HG03378 (cell line): Measurements from ENCODE around the gene IQGAP2.

Experiments used
- ATAC-seq: cut with Tn5 transposase; IDR thresholded peaks from one replicate; pipeline ENCODE4 v1.9.1; 2021; ENCODE audit warnings: mild to moderate bottlenecking, moderate library complexity; ENCODE audit not compliant: unreplicated experiment

IQGAP2 gene

DNA sequence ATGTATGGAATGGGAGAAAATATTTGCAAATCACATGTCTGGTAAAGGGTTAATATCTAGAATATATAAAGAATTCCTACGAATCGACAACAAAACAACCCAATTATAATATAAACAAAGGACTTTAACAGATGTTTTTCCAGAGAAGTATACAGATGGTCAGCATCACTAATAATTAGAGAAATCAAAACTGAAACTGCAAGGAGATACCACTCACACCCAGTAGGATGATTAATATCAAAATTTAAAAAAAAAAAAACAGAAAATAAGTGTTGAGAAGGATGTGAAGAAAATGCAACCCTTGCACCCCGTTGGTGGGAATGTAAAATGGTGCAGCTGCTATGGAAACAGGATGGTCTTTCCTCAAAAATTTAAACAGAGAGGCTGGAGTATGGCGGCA is 278.2 kb downstream of the IQGAP2 start:
- ATAC-seq, result no peak

DNA sequence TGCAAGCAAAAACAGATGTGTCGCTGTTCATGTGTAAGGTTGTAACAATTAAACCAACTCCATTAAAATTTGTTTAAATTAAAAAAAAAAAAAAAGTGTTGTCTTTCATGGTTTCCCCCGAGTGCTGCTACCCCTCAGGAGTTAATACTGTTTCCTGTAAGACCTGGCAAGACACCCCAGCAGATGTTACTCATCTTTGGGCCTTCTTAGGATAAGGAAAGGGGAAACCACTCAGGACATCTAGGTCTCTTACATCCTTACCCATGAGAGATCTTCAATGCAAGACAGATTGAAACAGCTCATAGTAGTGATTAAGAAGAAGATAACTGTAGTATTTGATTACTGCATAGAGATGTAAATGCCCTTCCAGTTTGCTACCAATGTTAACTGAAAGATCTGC is 279.3 kb downstream of the IQGAP2 start:
- no peak for ATAC-seq

DNA sequence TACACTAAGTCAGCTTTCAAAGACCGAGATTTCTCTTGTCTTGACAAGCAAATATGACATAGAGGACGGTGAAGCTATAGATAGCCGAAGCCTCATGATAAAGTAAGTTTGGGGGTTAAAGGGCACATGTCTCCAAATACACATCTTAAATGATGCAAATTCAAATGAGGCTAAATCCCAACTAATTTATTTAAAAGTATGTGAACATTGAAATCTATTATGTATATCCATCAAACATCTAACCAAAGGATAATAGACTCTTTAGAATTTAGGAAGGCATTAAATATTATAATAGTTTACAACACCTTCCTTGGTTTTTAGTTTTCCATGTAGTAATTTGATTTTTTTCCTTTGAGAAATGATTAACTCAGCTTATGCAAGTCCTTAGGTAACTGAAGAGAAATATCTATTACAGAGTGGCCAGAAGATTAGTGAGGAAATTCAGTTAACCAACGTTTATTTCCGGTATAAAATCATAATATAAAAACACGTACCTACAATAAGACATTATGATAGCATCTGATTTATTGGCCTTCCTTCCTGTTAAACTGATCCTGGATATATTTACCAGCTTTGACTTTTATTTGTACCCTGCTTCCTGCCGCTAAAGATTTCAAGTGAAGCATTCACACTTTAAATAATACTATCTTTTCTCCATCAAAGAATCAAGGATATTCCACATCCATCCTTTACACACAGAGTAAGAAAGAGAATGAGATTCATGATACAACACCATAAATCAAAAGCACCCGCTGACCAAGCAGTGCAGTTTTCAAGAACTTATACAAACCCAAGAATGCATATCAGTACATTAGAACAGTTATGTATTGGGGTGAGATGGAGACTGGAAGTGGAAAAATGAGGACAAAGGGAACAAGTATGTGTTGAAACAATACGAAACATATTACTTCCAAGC is 281.0 kb downstream of the IQGAP2 start:
- ATAC-seq, result no peak

DNA sequence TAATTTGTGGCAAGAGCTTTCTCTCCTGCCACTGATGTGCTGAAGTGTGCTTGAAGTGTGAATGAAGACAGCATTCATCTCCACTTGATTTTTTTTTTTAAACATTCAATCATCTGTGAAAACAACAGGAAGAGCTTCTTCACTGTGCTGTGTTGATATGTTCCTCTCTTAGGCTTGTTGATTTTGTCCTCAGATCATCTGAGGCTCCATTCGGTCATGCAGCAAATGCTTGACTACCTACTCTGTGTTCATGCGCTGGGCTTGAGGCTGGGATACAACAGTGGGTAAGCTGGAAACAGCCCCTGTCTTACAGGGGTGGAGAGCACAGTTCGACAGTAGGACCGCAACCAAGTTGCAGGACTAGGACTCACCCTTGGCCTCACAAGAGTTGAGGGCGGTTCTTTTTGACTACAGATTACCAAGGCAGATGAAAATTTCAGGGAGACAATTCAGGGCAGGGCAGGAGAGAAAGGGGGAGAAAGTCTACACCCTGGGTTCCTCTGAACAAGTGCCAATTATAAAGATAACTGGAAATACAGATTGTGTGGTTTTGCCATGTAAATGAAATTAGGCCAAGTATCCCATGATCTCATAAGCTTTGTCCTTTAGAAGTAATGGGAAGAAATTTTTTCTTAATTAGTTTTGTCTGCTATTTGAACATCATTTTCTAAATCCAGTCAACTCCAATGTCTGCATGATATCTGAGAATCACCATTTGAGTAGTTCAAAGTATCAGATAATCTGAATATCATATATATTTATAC is 281.9 kb downstream of the IQGAP2 start:
- ATAC-seq, result no peak

DNA sequence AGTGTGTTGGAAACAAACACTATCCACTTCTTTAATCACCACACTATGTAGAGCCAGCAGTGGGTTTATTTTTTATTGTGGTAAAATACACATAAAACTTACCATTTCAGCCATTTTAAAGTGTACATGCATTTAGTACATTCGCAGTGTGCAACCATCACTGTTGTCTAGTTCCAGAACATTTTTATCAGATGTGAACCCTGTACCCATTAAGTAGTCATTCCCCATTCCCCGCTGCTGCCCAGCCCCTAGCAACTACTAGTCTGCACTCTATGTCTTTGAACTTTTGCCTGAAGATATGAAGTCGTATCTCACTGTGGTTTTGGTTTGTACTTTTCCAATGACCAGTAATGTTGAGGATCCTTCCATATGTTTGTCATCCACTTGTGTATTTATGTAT is 282.6 kb downstream of the IQGAP2 start:
- ATAC-seq, result no peak

DNA sequence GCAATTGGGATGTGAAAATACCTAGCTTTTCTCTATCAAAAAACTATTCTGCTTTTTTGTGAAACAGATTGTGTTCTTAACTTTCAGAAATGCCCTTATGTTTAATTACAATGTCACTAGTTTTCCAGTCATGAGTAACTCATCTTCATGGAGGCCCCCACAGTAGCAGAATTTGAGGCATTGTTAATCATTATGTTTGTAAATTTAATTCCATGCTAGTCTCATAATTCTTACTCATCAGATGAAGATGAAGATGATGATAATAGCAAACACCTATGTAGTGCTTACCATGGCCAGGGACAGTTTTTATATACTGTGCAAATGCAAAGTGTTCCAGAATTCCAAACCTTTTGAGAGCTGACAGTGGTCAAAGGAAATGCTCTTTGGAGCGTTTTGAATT is 285.1 kb downstream of the IQGAP2 start:
- no peak for ATAC-seq

DNA sequence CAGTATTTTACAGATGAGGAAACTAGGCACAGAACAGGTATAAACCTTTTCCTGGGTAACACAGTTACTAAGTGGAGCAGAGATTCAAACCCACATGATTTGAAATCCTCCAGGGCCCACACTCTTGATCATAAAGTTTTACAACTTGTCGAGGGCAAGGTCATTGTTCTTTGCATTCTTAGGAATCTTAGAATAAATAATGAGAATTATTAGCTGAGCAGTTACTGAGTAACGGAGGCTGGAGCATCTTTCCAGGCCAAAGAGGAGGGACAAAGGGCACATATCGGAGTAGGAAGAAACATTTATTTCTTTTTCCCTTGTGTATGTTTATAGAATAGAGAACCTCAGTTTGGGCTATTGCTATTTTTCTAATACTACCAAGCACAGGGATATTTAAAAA is 285.8 kb downstream of the IQGAP2 start:
- no peak for ATAC-seq

DNA sequence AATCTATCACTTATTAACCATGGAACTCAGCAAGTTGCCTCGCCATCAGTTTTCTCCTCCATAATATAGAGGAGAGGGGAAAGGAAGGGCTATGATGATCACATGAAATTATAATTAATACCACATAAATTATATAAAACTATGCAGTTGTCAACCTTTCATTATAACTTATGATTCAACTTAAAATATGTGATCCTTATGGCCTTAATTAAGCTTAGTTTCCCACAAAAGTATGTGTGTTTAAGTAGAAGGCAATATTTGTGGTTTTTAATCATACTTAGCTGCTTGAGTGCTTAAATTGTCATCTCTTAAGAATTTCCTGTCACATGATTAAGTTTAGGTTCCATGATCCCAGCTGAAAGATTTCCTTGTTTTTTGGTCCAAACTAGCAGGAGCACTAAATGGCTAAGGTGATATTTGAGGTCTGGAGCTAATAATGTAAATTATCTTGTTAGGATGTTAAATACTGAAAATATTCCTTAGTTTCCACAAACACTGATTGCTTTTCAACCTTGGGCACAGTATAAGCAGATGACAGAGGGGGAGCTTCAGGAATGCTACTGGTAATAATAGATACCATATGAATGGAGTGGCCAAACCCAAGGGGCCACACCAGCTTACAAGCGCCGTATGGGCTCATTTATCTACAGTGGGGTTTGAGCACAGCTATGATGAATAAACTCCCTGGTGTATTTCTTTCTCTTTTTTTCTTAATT is 286.4 kb downstream of the IQGAP2 start:
- no peak for ATAC-seq

DNA sequence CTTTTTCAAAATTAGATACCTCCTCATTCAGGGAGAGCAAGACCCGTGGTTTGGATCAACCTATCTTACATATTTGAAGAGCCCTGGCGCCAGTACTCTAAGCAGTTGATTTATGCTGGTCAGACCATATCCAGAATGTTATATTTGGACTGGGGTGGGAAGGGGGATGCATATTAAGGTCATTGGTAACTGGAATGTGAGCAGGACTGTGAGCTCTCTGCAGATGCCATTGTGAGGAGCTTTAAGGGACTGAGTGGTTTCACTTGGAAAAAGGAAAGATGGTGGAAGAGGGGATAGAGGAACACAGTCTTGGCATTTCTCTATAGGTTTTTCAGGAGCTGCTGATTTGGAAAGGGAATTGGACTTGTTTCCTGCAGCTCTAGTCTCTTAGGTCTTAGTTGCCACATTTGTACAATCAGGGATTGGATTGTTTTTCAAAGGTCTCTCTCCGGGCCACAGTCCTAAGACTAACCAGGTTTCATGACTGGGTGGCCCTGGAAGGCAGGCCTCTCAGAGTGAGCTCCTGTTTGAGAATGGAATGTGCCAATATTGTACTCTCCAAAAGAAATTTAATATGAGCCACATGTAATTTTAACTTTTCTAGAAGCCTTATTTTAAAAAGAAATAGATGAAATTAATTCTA is 287.1 kb downstream of the IQGAP2 start:
- ATAC-seq, result no peak

DNA sequence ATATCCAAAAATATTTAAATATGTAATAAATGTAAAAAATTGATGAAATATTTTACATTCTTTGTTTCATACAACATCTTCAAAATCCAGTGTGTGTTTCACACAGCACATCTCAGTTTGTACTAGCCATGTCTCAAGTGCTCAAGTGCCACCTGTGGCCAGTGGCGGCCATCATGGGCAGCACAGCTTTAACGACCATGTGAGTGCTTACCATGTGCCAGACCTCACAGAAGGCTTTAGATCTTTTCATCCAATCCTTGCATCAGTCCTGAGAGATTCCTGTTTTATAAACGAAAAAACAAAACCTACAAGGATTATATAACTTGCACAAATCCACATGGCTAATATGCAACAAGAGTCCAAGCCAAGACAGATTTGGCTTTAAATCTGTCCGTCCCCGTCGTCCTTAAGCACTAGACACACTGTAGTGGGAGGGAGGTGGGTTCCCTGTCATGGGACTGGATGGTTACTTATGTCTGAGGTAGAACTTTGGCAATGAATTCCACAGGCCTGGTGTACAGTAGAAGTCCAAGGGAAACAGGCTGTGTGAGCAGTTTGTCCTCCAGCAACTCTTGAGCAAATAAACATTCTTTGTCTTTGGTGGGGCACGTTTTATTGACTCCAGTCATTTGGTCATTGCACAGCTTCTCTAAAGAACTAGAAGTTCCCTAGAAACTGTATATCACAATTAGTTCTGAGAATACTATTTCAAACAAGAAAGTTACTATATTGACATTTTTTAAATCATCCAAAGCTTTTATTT is 287.8 kb downstream of the IQGAP2 start:
- ATAC-seq, result no peak

DNA sequence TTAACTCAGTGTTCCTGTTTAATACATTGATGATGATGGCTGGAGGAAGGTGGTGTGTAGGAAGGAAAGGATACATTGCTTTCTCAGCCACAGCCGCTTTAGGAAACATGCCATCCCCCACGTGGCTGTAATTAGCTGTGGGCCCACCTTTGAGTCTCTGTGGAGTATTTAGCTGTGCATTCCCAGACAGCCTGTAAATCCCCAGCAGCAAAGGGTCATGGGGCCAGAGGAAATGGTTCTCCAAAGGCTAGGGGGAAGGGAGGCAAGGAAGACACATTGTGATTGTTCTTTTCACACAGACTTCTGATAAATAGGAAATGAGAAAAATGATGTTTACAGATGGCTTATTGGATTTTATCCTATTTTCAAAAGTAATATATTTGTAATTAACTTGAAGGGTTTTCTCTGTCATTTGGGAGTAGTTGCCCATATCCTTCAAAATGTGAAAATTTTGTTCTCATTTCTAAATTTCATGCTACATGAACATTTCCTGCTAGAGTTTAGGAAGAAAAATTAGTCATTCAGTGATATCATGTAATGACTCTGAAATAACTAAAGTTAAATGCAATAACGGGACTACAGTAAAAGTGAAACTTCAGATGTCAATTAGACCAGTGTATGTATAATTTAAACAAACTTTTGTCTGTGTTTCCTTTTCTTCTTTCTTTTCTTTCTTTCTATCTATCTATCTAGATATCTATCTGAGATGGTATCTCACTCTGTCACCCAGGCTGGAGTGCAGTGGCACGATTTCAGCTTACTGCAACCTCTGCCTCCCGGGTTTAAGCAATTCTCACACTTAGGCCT is 288.6 kb downstream of the IQGAP2 start:
- no peak for ATAC-seq

DNA sequence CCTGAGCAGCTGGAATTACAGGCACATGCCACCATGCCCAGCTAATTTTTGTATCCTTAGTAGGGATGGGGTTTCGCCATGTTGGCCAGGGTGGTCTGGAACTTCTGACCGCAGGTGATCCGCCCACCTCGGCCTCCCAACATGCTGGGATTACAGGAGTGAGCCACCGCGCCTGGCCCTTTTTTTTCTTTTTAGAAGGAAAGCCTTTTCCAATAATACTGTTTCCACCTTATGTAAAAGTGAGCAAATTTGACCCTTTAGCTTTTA is 289.1 kb downstream of the IQGAP2 start:
- ATAC-seq, result no peak

DNA sequence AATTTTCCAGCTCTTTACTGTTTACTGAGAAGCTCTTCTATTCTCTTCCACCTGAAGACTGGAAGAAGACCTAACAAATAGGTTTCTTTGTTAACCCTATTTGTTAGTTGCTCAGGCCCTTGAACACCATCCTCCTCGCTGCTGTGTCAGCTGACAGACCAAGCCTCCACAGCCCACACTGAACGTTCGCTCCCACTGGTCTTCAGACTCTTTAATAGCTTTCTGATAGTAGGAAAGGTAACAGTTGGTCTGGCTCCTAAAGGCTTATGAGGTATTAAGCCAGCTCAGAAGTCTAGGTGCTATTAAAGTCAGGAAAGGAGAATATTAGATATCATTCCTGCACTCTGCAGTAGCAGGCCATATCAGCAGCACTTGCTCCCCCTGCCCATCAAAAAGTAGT is 289.6 kb downstream of the IQGAP2 start:
- no peak for ATAC-seq

DNA sequence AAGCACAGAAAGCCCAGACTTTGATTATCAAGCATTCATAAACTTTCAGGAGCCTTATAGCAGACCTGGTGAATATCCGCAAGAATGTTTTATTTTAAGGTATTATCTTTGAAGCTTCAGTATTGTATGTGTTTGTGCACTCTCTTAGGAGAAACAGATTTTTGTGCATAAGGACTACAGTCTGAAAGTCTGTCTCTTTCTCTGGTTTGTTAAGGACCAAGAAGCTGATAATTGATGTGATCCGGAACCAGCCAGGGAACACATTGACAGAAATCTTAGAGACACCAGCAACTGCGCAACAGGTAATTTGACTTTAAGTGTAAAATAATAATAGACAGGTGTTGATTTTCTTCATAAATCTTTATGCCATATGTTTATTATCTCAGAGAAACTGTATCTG is 290.1 kb downstream of the IQGAP2 start:
- no peak for ATAC-seq

DNA sequence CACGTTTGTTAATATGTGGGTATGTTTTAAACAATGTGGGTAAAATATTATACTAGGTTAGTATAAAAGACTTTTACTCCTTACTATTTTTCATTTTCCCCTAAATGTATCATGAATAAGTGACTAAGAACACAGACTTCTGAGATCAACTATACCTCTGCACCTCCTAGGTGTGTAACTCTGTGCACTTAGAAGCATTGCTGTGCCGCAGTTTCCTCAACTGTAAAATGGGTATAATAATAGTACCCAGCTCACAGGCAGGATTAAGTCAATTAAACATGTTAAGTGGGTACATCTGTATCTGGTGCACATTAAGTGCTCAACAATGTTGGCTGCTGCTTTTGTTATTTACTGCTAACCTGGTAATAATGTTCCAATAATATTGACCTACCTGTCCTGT is 291.2 kb downstream of the IQGAP2 start:
- ATAC-seq, result no peak

DNA sequence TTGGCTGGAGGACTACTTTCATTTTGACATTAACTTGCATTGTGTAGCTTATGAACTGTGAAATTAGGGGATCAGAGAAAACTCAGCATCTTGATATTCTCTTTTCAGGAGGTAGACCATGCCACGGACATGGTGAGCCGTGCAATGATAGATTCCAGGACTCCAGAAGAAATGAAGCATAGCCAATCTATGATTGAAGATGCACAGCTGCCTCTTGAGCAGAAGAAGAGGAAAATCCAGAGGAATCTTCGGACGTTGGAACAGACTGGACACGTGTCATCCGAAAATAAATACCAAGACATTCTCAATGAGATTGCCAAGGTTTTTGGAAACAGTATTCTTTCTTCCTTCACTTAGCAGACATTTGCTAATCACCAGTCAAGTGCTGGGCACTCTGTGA is 292.3 kb downstream of the IQGAP2 start:
- ATAC-seq, result no peak

DNA sequence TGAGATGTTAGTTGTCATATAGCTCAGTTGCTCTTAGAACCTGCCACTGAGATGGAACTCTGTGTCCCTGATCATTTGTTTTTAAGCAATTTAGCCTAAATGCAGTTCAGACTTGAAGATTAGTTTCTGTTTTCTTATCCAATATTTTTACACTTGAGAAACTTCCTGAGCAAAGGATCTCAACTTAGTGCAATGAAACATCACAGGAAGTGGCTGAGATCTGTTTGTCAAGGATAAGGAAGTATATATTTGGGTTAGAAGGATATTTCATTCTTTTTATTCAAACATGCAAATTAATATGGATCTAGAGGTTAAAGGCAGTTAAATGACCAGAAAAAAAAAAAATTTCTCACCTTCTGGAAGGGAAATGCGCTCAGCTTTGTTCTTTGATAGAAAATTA is 293.2 kb downstream of the IQGAP2 start:
- no peak for ATAC-seq

DNA sequence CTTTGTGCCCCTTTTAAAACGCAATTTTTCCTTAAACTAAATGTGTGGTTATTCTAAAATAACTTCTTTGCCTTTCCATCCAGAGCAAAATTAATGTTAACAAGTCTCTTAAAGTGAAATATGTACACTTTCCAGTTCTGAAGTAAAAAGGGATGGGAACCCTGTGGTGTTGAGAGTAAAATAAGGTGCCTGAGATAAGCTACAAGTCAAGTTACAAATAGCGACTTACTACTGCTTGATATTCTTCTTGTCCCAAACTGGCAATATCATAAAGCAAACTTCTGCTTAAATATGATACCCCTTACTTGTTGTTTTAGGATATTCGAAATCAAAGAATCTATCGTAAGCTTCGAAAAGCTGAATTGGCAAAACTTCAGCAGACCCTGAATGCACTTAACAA is 294.6 kb downstream of the IQGAP2 start:
- ATAC-seq, result no peak

DNA sequence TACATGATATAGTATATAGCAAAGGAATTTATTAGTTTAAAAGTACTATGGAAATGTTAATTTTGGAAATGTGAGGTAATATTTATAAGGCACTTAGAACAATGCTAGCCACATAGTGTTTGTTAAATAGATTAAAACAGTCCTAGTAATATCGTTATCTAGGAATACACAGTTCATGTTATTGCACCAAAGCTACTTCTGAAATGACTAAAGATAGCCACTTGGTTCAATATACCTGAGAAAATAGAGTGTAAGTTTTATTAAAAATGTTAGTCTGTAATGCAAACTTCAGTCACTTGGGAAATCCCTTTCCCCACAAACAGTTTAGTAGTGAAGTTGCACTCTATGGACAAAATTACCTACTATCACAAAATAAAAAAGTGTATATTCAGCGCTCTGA is 297.5 kb downstream of the IQGAP2 start:
- no peak for ATAC-seq

DNA sequence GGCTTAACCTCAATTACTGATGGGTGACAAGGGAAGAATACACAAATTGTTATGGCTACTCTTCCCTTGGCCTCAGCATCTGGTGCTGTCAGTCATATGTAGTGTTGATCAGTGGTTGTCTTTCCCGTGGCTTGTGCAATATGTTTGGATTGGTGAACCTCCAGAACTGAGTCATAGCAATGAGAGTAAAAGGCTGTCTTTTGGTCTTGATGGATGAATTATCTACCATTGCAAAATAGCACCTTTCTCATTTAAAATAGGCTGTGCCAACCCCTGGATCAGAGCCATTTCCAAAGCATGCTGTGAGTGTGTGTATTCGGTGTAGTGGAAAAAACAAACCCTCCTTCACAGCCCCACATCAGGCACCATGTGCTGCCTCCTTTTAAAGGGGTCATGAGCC is 298.2 kb downstream of the IQGAP2 start:
- no peak for ATAC-seq
